ENCODE data around the gene FXR1.

DNA sequence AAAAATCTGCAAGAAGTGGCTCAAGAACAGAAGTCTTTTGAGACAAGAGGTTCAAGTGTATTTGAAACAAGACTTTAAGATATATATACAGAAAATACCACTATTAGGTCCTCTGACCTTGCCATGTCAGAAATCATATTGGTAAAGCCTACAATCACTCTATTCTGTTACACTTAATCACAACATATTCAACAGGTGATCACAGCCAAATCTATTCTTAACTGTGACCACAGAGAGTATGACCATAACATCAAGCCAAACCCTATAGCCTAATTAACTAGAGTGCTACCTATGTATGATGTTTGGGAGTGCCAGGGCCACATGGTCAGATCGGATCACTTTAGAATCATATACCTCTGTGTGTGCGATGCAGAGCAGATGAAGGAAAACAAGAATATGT is 74.9 kb downstream of the FXR1 start:
- TF ChIP-seq POLR2AphosphoS5 (IDR thresholded peaks at IDR 0.05; ENCODE audit: low read depth, low read length) (no peak), POLR2A (IDR thresholded peaks at IDR 0.05; ENCODE audit: low read depth, low read length) (no peak), TAF1 (IDR thresholded peaks at IDR 0.05; ENCODE audit: borderline replicate concordance, low read depth, low read length) (no peak)
